A172 (cell line): Measurements from ENCODE around the gene ASB4. TPM values are rescaled to one million over a fixed set of nuclear protein-coding genes. Genes with fewer than 3 reads are reported as not detected.
"Not testable (repeated sequence)": the region's sequence is repeated elsewhere in the genome, so short reads cannot be mapped to it uniquely, and the experiment has no call there.

ENCODE experiments used
- DNase-seq: peaks from one replicate; pipeline ENCODE4 v3.0.0-alpha.2; 2015; ENCODE audit warnings: low spot score
- total RNA-seq: library from RNA; depleted of rRNA; stranded (reverse); fragments of >200 nt; shearing (Covaris generic); gene quantifications from 2 replicates; pipeline ENCODE4 v1.2.3, GENCODE V29; 2014

The ASB4 gene
- total RNA-seq, 1 experiment from 2014 or later: not detected

GRCh38 chr7:95552010-95552926 lies 66.5 kb downstream of the ASB4 start:
- not testable (repeated sequence) for DNase-seq

GRCh38 chr7:95553939-95554338 lies 68.2 kb downstream of the ASB4 start:
- DNase-seq: no peak

DNA sequence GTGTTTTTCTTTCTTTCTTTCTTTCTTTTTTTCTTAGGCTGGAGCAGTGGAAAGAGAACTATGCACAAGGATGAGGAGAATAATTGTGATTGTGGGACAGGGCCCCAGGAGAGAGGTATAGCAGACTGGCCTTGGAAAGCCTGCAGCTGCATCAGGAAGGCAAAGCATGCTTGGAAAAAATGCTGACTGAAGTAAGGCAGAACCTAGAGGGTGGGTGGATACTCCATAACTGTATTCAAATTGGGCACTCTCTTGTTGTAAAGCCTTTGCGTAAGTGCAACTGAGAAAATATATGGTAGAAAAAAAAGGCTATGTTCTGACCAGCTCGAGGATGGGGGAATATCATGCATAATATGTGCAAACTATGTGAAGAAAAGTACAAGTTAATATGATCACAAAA lies 71.0 kb downstream of the ASB4 start:
- DNase-seq: no peak

DNA sequence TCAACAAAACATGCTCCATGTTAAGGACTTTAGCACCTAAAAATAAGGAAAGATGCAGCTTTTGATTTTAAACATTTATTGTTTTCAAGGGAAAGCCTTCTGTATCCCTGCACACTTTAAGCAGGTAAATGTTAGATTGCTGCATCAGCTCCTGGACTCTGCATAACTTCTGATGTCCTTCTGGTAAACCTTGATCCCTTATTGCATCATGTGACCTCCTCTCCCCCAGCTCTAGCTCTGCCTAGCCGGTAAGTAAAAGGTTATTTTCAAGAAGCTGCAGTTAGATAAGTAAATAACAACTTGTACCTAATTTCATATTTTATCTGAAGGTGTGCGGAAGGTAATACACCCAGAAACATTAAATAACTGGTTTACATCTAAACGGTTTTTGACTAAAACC lies 73.1 kb downstream of the ASB4 start:
- DNase-seq: no peak

GRCh38 chr7:95560674-95561073 lies 74.9 kb downstream of the ASB4 start:
- no peak for DNase-seq

DNA sequence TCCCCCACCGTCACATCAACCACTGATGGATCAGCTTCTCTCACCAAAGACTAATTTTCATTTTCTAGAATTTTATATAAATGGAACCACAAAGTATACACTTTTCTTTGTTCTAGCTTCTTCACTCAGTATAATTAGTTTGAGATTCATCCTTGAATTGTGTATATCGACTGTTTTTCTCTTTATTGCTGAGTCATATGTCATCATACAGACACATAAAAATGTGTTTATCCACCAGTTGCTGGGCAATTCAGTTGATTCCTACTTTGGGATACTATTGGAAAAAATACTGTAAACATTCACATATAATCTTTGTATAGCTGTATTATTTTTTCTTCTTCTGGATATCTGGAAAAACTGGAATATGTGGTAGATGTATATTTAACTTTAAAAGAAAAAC lies 84.0 kb downstream of the ASB4 start:
- DNase-seq: no peak

GRCh38 chr7:95577137-95577536 lies 91.4 kb downstream of the ASB4 start:
- DNase-seq: no peak

DNA sequence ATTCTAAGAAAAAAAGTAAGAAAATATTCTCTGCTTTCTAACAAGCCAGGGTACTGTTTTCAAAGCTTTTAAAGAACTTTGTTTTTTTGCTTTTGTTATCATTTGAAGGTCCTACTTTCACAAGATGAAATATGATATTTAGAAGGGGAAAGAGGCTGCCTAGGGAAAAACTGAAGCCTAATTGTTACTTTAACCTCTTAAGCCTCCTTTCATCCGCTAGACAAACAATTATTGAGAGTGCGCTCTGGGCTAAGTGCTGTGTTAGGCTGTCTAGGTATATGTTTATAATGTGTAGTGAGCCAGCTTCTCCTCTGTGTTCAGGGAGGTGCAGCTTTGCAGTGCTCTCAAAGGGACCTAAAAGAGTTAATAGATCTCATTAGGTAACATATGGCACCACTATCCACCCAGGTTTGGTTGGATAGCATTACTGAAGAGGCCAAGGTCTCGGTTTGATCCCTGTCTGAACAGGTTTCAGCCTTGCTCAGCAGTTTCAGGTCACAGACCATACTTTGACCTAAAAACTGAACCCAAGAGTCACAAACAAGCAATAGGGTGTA lies 92.6 kb downstream of the ASB4 start:
- DNase-seq: no peak

- DNase-seq: no peak
Measured at GRCh38 chr7:95579318-95579717, 93.6 kb downstream of the ASB4 start.

DNA sequence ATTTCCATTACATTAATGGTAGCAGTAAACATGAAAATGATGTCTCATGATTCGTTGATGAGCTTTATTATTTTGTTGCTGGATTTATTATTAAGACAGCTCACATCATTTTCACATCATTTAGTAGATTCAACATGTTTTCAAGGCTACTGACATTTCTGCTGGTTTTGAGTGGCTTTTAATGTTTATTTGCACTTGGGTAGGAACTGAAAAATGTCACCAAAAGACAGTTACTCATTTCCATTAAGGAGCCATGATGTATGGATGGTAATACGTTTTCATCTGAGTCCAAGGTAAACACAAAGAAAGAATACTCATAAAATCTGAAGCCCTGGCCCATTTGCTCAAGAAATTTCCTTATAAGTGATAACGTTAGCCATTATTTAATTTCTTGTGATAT lies 95.7 kb downstream of the ASB4 start:
- no peak for DNase-seq

GRCh38 chr7:95582578-95583293 lies 97.0 kb downstream of the ASB4 start:
- DNase-seq: no peak

DNA sequence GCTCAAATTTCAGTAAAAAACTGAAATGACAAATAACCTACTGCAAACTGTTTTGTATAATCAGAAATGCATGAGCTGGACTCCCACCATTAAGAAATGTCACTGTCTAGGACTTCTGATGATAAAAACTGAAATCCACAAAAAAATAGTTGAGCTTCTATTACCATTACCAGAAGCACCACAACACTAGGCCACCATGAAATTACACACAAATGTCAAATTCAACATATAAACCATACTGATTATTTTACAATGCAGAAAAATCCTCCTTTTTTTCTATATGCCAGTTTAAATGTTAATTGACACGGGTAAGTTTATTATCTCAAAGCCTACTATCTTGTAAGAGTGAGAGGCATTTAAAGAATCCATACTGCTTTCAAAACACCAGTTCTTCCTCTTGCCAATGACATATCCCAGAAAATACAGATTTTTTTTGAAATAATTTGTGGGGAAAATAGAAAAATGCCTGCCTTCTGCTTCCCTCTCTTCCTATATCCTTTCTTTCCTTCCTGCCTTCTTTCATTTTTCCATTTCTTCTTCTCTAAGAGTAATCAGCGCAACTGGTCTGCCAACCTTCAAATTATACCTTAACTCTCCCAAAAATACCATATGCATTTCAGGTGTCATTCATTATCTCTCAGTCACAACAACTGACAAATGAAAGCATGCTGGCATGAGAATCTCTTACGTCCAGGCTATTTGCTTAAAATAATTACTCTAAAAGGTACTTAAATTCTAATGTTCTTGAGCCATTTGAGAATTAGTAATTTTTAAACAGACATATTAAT lies 98.3 kb downstream of the ASB4 start:
- DNase-seq: no peak

GRCh38 chr7:95584769-95585425 lies 99.2 kb downstream of the ASB4 start:
- DNase-seq: no peak

DNA sequence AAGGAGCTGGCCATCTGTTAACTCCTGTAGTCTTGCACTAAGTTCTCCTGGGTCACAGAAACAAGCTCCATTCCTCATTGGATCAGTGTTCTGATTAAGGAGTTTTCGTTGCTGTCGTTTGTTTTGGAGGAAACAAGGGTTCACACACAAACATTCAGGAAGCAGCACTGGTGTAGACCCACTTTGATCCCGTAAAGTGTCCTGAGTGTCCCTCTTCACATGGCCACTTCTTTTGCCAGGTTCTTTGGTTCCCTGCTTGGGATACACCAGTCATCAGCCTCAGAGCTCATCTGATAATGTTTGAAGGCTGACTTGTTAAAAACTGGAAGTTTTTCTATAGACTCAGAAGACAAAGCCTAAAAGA lies 99.7 kb downstream of the ASB4 start:
- no peak for DNase-seq

DNA sequence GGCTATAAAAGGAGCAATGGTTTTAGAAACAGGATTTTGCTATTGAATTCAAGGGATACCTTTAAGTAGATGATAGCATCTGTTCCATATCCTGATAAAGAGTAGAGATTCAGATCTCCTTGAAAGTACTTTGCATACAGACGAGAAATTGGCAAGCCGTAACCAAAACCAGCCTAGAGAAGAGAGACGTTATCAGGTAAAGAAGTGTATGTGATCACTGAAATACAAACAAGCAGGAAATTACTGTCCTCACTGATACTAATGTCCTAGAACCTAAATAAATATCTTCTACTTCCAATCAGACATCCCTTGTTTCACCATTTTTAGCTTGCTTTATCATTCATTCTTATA lies 101.2 kb downstream of the ASB4 start:
- DNase-seq: no peak

GRCh38 chr7:95589031-95589430 lies 103.3 kb downstream of the ASB4 start:
- no peak for DNase-seq

DNA sequence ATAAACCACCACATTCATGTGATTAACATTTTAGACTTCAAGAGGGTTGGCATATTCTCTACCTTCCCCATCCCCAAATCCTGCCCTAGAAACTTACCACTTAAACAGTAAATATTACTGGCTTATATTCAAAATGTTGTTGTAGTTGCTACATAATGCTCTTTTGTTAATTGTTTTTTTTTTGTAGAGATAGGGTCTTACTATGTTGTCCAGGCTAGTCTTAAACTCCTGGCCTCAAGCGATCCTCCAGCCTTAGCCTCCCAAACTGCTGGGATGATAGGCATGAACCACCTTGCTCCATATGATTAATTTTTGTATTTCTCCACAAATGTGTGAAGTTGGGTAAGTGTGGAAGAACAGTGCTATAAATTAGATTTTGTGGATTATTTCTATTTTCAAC lies 104.0 kb downstream of the ASB4 start:
- no peak for DNase-seq
